ENCODE data around the gene SLC16A8.
"Not testable (repeated sequence)": the region's sequence is repeated elsewhere in the genome, so short reads cannot be mapped to it uniquely, and the experiment has no call there.

The SLC16A8 gene

DNA sequence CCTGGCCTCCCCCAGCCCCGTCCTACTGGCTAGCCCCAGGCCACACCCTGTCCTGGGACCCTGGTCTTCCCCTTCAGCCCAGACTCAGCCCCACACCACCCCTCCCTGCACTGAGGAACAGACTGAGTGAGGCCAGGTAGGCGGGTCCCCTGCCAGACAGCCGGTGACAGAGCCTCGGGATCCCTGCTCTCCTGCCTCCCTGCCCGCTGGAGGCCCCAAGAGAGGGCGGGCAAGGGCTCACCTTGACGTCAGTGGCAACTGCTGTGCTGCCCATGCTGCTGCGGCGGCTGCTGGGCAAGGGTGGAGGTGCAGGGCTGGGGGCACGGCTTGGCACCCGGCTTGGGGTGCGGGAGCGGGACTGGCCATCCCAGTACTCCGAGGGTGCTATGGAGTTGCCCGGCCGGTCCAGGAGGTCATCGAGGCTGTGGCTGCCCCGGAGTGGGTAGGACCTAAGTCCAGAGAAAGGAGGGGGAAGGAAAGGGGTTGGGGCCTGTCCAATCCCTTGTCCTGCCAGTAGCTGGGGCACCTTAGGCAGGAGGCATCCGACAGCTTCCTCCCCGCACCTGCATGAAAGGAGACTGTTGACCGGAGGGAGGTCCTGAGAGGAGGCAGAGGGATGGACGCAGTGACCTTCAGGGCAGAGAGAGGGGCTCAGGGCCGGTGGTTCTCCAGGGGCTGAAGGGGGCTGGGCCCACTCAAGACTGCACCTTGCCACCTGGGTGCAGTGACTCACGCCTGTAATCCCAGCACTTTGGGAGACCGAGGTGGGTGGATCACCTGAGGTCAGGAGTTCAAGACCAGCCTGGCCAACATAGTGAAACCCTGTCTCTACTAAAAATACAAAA is 2.2 kb upstream of the SLC16A8 start:
- Mint-ChIP-seq H3K4me1 (ENCODE audit: low read depth) (no peaks in the 10 kb centered on the region), H3K4me3 (no peak overlapping the region), H3K27me3 (ENCODE audit: low read depth) (peaks cover 24% of the 10 kb centered on the region), H3K27ac (no peak overlapping the region), H3K9me3 (no peaks in the 10 kb centered on the region), H3K36me3 (ENCODE audit: low read depth) (no peaks in the 10 kb centered on the region)
- DNase-seq (ENCODE audit: low spot score), result no peak

DNA sequence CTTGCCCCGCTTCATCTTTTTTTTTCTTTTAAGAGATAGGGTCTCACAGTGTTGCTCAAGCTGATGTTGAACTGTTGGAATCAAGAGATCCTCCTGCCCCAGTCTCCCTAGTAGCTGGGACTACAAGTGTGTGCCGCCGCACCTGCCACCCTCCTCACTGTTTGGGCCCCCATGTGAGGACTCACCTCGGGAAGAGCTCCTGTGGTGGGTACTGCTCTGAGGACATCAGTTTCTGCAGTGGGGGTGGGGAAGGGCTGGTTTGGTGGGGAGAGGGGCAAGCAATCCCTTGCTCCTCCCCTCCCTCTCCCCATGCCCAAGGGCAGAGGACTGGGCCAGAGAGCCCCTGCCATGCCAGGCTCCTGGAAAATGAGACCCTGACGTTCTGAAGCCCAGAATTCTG is 1.5 kb upstream of the SLC16A8 start:
- Mint-ChIP-seq H3K36me3 (ENCODE audit: low read depth) (no peaks in the 10 kb centered on the region), H3K27me3 (ENCODE audit: low read depth) (peaks cover 23% of the 10 kb centered on the region), H3K27ac (no peak overlapping the region), H3K9me3 (no peaks in the 10 kb centered on the region), H3K4me3 (no peak overlapping the region), H3K4me1 (ENCODE audit: low read depth) (no peaks in the 10 kb centered on the region)
- DNase-seq (ENCODE audit: low spot score), result no peak

DNA sequence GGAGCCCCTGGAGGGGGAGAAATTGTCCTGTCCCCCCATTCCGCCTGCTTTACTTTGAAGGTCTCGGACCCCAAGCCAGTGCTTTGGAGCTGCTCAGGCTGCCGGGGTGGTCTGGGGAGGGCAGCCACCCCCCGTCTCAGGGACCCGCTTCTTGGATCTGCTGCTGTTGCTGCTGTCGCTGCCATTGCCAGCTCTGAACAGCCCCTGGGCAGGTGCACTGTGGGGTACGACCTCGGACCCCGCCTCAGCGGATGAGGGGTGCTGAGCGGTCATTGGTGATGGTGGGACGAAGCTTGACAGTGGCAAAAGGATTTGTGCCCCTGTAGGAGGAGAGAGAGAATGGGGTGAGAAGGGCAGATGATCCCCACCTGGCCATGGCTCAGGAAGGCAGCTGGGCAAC is 1.1 kb upstream of the SLC16A8 start:
- H3K9me3 Mint-ChIP-seq, result no peaks in the 10 kb centered on the region
- no peak overlapping the region for H3K27ac Mint-ChIP-seq
- H3K27me3 Mint-ChIP-seq (ENCODE audit: low read depth), result peaks cover 23% of the 10 kb centered on the region
- H3K36me3 Mint-ChIP-seq (ENCODE audit: low read depth), result no peaks in the 10 kb centered on the region
- no peak for DNase-seq (ENCODE audit: low spot score)
- H3K4me3 Mint-ChIP-seq, result no peak overlapping the region
- no peaks in the 10 kb centered on the region for H3K4me1 Mint-ChIP-seq (ENCODE audit: low read depth)

DNA sequence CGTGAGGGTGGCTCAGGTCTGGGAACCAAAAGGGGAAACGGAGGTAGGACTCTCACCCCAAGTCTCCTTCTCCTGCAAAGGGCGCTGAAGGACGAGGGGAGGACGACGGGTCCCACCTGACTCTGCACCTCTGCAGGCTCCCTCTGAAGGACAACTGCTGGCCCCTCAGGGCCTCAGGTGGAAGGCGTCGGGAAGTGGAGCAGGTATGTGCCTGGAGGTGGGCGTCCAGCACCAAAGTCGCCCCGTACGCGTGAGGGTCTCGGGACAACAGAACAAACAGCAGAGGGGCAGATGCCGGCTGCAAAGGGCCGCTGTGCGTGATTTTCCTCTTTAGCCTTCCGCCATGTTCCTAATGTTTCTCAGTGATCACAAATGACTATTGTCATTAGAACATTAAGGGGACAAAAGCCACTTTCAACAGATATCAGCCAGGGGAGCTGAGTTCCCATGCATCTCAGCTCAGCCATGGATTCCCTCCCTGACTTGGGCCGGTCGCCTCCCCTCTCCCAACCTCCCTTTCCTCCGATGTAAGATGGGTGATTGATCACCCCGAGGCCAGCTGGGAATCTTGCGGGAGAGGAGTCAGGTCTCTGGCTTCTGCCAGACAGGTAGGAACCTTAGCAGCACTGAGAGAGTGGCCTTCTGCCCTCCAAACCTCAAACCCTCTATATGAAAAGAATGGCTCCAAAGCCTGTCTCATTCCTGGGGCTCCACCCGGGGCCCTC is 836 bp downstream of the SLC16A8 start:
- Mint-ChIP-seq H3K36me3 (ENCODE audit: low read depth) (no peaks in the 10 kb centered on the region), H3K27me3 (ENCODE audit: low read depth) (peaks cover 32% of the 10 kb centered on the region), H3K9me3 (no peaks in the 10 kb centered on the region), H3K4me1 (ENCODE audit: low read depth) (no peaks in the 10 kb centered on the region), H3K27ac (no peak overlapping the region), H3K4me3 (no peak overlapping the region)
- no peak for DNase-seq (ENCODE audit: low spot score)

DNA sequence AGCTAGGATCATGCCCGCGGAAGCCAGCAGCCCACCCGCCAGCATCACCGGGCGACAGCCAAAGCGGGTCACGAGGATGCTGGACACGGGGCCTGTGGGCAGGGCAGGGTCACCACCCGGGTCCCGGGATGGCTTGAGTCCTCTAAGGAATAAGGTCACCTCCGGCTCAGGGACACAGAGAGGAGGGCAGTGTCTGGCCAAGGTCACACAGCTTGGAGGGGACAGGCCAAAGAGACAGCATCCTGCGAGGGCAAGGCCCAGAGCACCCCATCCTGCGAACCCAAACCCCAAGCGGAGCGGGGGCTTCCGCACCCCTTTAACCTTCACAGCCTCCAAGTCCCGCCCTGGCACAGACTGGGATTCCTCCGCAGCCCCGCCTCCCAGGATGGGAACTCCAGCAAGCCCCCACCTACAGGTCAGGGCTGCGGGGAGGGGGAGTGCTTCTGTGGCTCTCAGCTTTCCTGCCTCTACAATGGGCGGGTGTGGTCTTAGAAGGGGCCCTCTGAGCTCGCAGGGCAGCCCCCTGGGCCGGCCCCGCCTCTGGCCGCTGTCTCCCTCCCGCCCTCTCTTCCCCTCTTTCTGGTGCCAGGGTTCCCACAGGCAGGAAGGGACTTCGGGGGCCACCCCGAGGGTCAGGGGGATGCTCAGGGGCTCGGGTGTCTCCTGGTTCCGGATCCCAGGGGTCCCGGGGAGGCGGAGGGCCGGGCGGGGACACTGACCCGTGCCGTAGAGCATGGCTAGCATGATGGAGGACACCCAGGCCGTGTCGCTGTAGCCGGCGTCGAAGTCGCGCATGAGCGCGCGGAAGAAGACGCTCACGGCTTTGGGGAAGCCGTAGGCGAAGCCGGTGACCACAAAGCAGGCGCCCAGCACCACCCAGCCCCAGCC is 1.8 kb downstream of the SLC16A8 start:
- Mint-ChIP-seq H3K9me3 (no peaks in the 10 kb centered on the region), H3K27me3 (ENCODE audit: low read depth) (peaks cover 32% of the 10 kb centered on the region), H3K27ac (no peak overlapping the region), H3K36me3 (ENCODE audit: low read depth) (no peaks in the 10 kb centered on the region), H3K4me1 (ENCODE audit: low read depth) (no peaks in the 10 kb centered on the region), H3K4me3 (no peak overlapping the region)
- DNase-seq (ENCODE audit: low spot score), result no peak

DNA sequence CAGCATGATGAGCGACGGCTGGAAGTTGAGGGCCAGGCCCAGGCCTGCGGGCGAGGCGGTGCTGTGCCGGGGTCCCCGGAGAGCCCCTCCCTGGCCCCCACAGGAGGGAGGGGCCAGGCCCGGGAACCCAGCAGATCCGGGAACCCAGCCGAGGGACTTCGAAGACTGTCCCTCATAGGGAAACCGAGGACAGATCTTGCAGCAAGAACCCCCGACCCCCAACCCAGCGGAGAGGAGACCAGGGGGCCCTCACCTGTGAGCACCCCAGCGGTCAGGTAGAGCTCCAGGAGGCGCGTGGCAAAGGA is 2.4 kb downstream of the SLC16A8 start:
- no peak overlapping the region for H3K4me3 Mint-ChIP-seq
- H3K9me3 Mint-ChIP-seq, result no peaks in the 10 kb centered on the region
- H3K4me1 Mint-ChIP-seq (ENCODE audit: low read depth), result no peaks in the 10 kb centered on the region
- H3K36me3 Mint-ChIP-seq (ENCODE audit: low read depth), result no peaks in the 10 kb centered on the region
- no peak overlapping the region for H3K27ac Mint-ChIP-seq
- peaks cover 32% of the 10 kb centered on the region for H3K27me3 Mint-ChIP-seq (ENCODE audit: low read depth)
- no peak for DNase-seq (ENCODE audit: low spot score)

DNA sequence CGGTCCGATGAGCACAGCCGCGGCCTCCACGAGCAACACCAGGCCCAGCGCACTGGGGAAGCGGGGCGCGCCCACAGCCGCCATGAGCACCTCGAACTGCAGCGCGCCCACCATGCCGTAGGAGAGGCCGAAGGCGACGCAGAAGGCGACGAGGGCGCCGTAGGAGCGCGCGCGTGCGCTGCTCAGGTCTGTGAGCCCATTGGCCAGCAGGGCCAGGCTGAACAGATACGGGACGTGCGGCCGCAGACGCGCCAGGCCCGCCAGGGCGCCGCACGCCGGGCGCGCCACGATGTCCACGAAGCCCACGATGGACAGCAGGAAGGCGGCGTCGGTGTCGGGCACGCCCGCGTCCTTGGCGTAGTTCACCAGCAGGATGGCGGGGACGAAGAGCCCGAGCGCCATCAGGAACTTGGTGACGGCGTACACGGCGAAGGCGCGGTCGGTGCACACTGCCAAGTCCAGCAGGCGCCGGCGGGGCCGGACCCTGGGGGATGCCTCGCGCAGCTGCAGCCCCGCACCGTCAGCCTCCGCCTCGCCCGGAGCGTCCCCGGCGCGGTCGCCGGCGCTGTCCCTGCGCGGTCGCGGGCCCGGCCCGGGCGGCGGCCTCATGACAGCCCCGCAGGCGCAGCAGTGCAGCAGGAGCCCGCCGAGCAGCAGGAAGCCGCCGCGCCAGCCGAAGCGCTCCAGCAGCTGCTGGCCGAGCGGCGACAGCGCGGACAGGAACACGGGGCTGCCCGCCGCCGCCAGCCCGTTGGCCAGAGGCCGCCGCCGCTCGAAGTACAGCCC is 2.9 kb downstream of the SLC16A8 start:
- no peak for DNase-seq (ENCODE audit: low spot score)
- no peaks in the 10 kb centered on the region for H3K9me3 Mint-ChIP-seq
- no peaks in the 10 kb centered on the region for H3K36me3 Mint-ChIP-seq (ENCODE audit: low read depth)
- H3K4me1 Mint-ChIP-seq (ENCODE audit: low read depth), result no peaks in the 10 kb centered on the region
- no peak overlapping the region for H3K4me3 Mint-ChIP-seq
- no peak overlapping the region for H3K27ac Mint-ChIP-seq
- H3K27me3 Mint-ChIP-seq (ENCODE audit: low read depth), result peaks cover 32% of the 10 kb centered on the region

DNA sequence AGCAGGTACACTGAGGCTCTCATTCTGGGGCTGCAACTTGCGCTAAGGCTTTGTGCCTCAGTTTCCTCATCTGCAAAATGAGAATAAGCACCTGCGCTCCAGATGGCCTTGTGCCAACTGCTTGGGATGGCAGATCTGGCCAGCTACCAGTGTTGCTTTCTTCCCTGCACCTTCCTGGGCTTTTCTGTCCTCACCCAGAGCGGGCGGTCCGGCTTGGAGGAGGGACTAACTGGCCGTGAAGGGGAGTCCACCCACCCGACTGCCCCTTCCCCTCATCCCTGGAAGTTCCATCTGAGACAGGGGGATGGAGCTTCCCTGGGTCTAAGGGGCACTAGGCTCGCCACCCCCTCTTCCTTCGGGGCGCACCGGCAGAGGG is 3.5 kb downstream of the SLC16A8 start:
- no peaks in the 10 kb centered on the region for H3K36me3 Mint-ChIP-seq (ENCODE audit: low read depth)
- H3K4me3 Mint-ChIP-seq, result no peak overlapping the region
- H3K27me3 Mint-ChIP-seq (ENCODE audit: low read depth), result peaks cover 32% of the 10 kb centered on the region
- H3K27ac Mint-ChIP-seq, result no peak overlapping the region
- H3K4me1 Mint-ChIP-seq (ENCODE audit: low read depth), result no peaks in the 10 kb centered on the region
- no peaks in the 10 kb centered on the region for H3K9me3 Mint-ChIP-seq
- DNase-seq (ENCODE audit: low spot score), result no peak

DNA sequence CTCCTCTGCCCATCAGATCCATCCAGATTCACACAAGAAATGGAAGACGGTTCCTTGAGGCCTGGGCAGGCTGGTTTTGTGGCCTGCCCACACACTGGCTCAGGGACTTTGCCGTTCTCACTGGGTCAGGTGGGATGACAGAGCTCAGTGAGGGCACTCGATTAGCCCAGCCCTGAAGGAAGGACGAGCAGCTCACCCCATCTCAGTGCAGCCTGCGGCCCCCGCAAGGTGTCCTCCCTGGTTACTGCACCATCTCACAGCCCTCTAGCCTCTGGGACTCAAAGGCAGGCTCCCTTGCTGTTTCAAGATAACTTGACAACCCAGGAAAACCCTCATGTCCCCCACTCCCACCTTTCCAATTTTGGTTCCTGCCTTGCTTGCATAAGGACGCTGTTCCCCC is 4.2 kb downstream of the SLC16A8 start:
- H3K27ac Mint-ChIP-seq, result no peak overlapping the region
- H3K36me3 Mint-ChIP-seq (ENCODE audit: low read depth), result no peaks in the 10 kb centered on the region
- no peaks in the 10 kb centered on the region for H3K9me3 Mint-ChIP-seq
- DNase-seq (ENCODE audit: low spot score), result no peak
- no peak overlapping the region for H3K4me3 Mint-ChIP-seq
- no peaks in the 10 kb centered on the region for H3K4me1 Mint-ChIP-seq (ENCODE audit: low read depth)
- H3K27me3 Mint-ChIP-seq (ENCODE audit: low read depth), result peaks cover 32% of the 10 kb centered on the region

DNA sequence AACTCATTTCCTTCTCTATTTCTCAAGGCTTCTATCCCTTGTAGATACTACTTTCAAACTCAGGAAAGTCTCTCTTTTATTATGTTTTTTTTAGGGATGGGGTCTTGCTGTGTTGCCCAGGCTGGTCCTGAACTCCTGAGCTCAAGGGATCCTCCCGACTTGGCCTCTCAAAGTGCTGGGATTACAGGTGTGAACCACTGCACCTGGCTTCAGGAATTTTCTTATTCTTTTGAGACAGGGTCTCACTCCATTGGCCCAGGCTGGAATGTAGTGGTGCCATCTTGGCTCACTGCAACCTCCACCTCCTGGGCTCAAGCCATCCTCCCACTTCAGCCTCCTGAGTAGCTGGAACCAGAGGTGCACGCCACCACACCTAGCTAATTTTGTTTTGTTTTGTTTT is 4.8 kb downstream of the SLC16A8 start:
- H3K27ac Mint-ChIP-seq, H3K4me3 Mint-ChIP-seq: not testable (repeated sequence)
- H3K27me3 Mint-ChIP-seq (ENCODE audit: low read depth), result peaks cover 32% of the 10 kb centered on the region

DNA sequence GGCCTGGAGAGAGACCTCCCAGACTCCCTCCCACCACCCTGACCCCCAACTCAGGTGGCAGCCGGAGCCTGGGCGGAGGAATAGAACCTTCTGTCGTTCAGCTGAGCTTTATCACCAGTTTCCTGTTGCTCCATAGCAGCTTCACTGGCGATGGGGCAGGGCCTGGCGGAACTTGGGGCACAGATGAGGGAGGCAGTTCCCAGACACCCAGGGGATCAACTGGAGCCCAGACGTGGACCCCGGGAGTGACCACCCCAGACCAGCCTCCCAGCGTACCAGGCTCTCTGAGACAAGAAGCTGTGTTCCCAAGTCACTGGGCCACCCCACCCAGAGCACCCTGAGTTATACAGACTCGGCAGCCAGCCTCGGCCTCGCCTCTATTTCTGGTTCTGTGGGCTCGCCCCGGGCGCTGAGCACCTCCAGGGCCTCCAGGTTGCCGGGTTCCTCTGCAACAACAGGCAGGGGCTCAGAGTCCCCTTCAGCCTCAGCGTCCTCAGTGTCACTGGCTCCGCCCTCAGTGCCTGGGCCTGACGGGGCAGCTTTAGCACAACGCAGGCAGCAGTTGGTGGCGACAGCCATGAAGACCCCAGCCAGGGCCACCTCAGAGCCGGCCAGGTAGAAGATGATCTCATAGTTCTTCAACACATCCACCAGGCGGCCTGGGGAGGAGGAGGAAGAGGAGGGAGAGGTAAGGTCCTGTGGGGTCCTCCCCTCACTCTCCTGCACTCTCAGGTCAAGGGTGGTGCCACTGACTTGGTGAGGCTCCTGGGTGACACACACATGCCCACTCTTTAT is 5.7 kb downstream of the SLC16A8 start:
- no peaks in the 10 kb centered on the region for H3K4me1 Mint-ChIP-seq (ENCODE audit: low read depth)
- H3K27me3 Mint-ChIP-seq (ENCODE audit: low read depth), result peaks cover 30% of the 10 kb centered on the region
- H3K36me3 Mint-ChIP-seq (ENCODE audit: low read depth), result no peaks in the 10 kb centered on the region
- H3K9me3 Mint-ChIP-seq, result no peaks in the 10 kb centered on the region
- H3K27ac Mint-ChIP-seq, result no peak overlapping the region
- no peak overlapping the region for H3K4me3 Mint-ChIP-seq
- DNase-seq (ENCODE audit: low spot score), result no peak

More for the DNA sequence above, 4.8 kb downstream of the SLC16A8 start:
- H3K9me3 Mint-ChIP-seq; H3K36me3 Mint-ChIP-seq (ENCODE audit: low read depth); DNase-seq (ENCODE audit: low spot score); H3K4me1 Mint-ChIP-seq (ENCODE audit: low read depth): not testable (repeated sequence)

DNA sequence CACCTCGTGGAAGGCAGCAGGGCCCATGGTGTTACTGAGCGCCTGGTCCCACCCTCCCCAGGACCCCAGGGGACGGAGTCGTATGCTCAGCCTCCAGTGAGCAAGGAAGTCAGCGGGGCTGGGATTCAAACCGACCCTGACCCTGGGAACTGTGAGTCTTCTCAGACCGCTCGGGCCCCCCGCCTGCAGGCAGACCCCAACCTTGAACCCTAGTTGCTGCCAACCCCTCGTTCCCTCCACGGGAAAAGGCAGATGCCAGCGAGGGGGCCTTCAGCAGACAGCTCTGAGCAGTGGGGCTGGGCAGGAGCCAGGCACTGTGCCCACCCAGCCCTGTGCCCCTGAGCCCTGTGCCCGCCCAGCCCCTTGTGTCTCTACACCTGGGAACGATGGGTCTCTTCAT is 6.4 kb downstream of the SLC16A8 start:
- Mint-ChIP-seq H3K9me3 (no peaks in the 10 kb centered on the region), H3K4me3 (no peak overlapping the region), H3K27ac (no peak overlapping the region), H3K27me3 (ENCODE audit: low read depth) (peaks cover 25% of the 10 kb centered on the region), H3K4me1 (ENCODE audit: low read depth) (no peaks in the 10 kb centered on the region), H3K36me3 (ENCODE audit: low read depth) (no peaks in the 10 kb centered on the region)
- no peak for DNase-seq (ENCODE audit: low spot score)

DNA sequence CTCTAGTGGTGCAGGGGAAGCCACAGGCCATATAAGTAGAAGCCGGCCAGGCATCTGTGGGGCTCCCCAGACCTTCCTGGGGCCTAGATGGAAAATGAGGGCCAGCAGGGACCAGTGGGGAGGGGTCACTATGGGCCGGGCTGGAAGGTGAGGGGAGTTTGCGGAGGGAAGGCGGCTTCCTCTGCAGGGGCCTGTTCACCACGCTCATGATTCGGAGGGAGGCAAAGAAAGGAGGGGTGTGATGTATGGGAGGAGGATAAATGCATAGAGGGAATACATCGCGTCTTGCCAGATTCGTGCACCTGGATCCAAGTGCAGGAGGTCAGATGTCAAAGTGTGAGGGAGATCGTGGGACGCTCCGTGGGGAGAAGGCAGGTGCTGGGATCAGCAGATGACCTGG is 6.9 kb downstream of the SLC16A8 start:
- no peak overlapping the region for H3K4me3 Mint-ChIP-seq
- DNase-seq (ENCODE audit: low spot score), result no peak
- no peaks in the 10 kb centered on the region for H3K9me3 Mint-ChIP-seq
- H3K27me3 Mint-ChIP-seq (ENCODE audit: low read depth), result peaks cover 21% of the 10 kb centered on the region
- no peaks in the 10 kb centered on the region for H3K36me3 Mint-ChIP-seq (ENCODE audit: low read depth)
- H3K4me1 Mint-ChIP-seq (ENCODE audit: low read depth), result no peaks in the 10 kb centered on the region
- H3K27ac Mint-ChIP-seq, result no peak overlapping the region
